GM12892 (cell line): ENCODE measurements around the gene TCAF1.
"Not testable (repeated sequence)": the region's sequence is repeated elsewhere in the genome, so short reads cannot be mapped to it uniquely, and the experiment has no call there.

ENCODE experiments used
- POLR2A ChIP-seq: IDR thresholded peaks from 2 replicates; pipeline ENCODE4 v1.6.1; 2011; ENCODE audit warnings: low read depth, low read length, control low read depth
- POLR2AphosphoS5 ChIP-seq: IDR thresholded peaks from 2 replicates; pipeline ENCODE4 v1.6.1; 2011; ENCODE audit warnings: low read depth, low read length, control low read depth
- TAF1 ChIP-seq: IDR thresholded peaks from 2 replicates; pipeline ENCODE4 v1.6.1; 2011; ENCODE audit warnings: low read depth, mild to moderate bottlenecking, control low read depth, low read length, borderline replicate concordance

DNA sequence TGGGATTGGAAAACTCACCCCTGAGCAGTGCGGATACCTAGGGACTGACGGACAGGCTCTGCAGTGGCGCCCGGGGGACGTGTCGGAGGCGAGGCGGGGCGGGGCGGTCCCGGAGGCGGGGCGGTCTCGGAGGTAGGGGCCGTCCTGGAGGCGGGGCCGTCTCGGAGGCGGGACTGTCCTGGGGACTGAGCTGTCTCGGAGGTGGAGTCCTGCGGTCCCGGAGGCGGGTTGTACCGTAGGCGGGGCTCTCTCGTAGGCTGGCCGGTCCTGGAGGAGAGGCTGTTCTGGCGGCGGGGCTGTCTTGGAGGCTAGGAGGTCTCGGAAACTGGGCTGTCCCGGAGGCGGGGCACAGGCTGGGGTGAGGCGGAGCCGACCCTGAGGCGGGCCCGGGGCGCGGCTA is 65.4 kb downstream of the TCAF1 start:
- not testable (repeated sequence) for TF ChIP-seq POLR2A, TAF1, POLR2AphosphoS5
